HK-2 (cell line): Measurements from ENCODE around the gene USP17L18.
"Not testable (repeated sequence)": the region's sequence is repeated elsewhere in the genome, so short reads cannot be mapped to it uniquely, and the experiment has no call there.

Experiments used
- DNase-seq: peaks from one replicate; pipeline ENCODE4 v3.0.0-alpha.2; 2018; ENCODE audit not compliant: unreplicated experiment

USP17L18 gene, protein sequence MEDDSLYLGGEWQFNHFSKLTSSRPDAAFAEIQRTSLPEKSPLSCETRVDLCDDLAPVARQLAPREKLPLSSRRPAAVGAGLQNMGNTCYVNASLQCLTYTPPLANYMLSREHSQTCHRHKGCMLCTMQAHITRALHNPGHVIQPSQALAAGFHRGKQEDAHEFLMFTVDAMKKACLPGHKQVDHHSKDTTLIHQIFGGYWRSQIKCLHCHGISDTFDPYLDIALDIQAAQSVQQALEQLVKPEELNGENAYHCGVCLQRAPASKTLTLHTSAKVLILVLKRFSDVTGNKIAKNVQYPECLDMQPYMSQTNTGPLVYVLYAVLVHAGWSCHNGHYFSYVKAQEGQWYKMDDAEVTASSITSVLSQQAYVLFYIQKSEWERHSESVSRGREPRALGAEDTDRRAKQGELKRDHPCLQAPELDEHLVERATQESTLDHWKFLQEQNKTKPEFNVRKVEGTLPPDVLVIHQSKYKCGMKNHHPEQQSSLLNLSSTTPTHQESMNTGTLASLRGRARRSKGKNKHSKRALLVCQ

DNA sequence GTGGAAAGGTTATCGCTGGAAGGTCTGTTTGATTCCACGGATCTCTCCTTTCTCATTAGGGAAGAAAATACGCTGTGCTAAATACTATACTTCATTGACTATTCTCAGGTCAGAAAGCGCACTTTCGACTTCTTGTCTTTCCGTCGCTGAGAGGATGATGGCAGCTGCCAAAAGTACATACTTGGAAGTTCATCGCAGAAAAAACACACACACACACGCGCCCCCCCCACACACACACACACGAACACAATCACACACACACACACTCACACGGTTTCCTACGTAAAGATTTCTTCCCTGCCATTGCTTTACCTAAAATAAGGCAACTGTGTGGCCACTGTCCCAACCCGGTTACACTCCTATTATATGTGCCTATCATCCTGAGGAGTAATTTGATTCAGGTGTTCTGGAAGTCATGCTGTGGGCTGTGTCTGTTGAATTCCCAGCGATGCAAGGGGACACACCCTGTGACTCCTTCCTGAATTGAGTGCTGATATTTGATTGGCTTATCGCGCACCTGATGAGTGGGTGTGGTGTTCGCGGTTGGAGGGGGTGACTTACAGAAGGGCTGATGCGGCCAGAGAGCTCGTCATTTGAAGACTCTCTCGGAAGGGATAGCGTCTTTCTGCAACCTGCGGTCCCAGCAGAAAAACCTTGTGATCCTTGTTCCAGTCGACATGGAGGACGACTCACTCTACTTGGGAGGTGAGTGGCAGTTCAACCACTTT is at the start of gene USP17L18:
Gene USP17L18 (plus strand): TSS at position 678 of the 728 bp plus-strand sequence. CDS start 0 bp downstream, at position 678.
- not testable (repeated sequence) for DNase-seq

DNA sequence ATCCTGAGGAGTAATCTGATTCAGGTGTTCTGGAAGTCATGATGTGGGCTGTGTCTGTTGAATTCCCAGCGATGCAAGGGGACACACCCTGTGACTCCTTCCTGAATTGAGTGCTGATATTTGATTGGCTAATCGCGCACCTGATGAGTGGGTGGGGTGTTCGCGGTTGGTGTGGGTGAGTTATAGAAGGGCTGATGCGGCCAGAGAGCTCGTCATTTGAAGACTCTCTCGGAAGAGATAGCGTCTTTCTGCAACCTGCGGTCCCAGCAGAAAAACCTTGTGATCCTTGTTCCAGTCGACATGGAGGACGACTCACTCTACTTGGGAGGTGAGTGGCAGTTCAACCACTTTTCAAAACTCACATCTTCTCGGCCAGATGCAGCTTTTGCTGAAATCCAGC is 38.1 kb upstream of the USP17L18 start, which contains the start of gene USP17L10:
Gene USP17L10 (plus strand): TSS at position 301 of the 400 bp plus-strand sequence. CDS start 0 bp downstream, at position 301.
- DNase-seq: not testable (repeated sequence)

- not testable (repeated sequence) for DNase-seq
Observed at GRCh38 chr4:9214701-9215100, 33.7 kb upstream of the USP17L18 start.

DNA sequence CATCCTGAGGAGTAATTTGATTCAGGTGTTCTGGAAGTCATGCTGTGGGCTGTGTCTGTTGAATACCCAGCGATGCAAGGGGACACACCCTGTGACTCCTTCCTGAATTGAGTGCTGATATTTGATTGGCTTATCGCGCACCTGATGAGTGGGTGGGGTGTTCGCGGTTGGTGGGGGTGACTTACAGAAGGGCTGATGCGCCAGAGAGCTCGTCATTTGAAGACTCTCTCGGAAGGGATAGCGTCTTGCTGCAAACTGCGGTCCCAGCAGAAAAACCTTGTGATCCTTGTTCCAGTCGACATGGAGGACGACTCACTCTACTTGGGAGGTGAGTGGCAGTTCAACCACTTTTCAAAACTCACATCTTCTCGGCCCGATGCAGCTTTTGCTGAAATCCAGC is 33.3 kb upstream of the USP17L18 start, which contains the start of gene USP17L11:
Gene USP17L11 (plus strand): TSS at position 301 of the 400 bp plus-strand sequence. CDS start 0 bp downstream, at position 301.
- DNase-seq: not testable (repeated sequence)

GRCh38 chr4:9219852-9220251 is 28.6 kb upstream of the USP17L18 start, which contains the start of gene USP17L12:
Gene USP17L12, plus strand, starts transcription at chr4:9220152. Its CDS starts 0 bp downstream, at chr4:9220152.
- not testable (repeated sequence) for DNase-seq

DNA sequence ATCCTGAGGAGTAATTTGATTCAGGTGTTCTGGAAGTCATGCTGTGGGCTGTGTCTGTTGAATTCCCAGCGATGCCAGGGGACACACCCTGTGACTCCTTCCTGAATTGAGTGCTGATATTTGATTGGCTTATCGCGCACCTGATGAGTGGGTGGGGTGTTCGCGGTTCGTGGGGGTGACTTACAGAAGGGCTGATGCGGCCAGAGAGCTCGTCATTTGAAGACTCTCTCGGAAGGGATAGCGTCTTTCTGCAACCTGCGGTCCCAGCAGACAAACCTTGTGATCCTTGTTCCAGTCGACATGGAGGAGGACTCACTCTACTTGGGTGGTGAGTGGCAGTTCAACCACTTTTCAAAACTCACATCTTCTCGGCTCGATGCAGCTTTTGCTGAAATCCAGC is 23.8 kb upstream of the USP17L18 start, which contains the start of gene USP17L13:
Gene USP17L13 (plus strand): TSS at position 301 of the 400 bp plus-strand sequence. CDS start 0 bp downstream, at position 301.
- DNase-seq: not testable (repeated sequence)

DNA sequence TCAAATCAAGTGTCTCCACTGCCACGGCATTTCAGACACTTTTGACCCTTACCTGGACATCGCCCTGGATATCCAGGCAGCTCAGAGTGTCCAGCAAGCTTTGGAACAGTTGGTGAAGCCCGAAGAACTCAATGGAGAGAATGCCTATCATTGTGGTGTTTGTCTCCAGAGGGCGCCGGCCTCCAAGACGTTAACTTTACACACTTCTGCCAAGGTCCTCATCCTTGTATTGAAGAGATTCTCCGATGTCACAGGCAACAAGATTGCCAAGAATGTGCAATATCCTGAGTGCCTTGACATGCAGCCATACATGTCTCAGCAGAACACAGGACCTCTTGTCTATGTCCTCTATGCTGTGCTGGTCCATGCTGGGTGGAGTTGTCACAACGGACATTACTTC is 18.2 kb upstream of the USP17L18 start:
- not testable (repeated sequence) for DNase-seq

DNA sequence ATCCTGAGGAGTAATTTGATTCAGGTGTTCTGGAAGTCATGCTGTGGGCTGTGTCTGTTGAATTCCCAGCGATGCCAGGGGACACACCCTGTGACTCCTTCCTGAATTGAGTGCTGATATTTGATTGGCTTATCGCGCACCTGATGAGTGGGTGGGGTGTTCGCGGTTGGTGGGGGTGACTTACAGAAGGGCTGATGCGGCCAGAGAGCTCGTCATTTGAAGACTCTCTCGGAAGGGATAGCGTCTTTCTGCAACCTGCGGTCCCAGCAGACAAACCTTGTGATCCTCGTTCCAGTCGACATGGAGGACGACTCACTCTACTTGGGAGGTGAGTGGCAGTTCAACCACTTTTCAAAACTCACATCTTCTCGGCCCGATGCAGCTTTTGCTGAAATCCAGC is 14.3 kb upstream of the USP17L18 start, which contains the start of gene USP17L15:
Gene USP17L15 (plus strand): TSS at position 301 of the 400 bp plus-strand sequence. CDS start 0 bp downstream, at position 301.
- not testable (repeated sequence) for DNase-seq

- not testable (repeated sequence) for DNase-seq
Observed at GRCh38 chr4:9238461-9238860, 10.0 kb upstream of the USP17L18 start.

DNA sequence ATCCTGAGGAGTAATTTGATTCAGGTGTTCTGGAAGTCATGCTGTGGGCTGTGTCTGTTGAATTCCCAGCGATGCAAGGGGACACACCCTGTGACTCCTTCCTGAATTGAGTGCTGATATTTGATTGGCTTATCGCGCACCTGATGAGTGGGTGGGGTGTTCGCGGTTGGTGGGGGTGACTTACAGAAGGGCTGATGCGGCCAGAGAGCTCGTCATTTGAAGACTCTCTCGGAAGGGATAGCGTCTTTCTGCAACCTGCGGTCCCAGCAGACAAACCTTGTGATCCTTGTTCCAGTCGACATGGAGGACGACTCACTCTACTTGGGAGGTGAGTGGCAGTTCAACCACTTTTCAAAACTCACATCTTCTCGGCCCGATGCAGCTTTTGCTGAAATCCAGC is 4.9 kb upstream of the USP17L18 start, which contains the start of gene USP17L17:
Gene USP17L17 (plus strand): TSS at position 301 of the 400 bp plus-strand sequence. CDS start 0 bp downstream, at position 301.
- not testable (repeated sequence) for DNase-seq

- not testable (repeated sequence) for DNase-seq
Observed at GRCh38 chr4:9253078-9253477, 4.6 kb downstream of the USP17L18 start, which contains the start of gene USP17L19. Gene USP17L19, plus strand, starts transcription at chr4:9253378. Its CDS starts 0 bp downstream, at chr4:9253378.

DNA sequence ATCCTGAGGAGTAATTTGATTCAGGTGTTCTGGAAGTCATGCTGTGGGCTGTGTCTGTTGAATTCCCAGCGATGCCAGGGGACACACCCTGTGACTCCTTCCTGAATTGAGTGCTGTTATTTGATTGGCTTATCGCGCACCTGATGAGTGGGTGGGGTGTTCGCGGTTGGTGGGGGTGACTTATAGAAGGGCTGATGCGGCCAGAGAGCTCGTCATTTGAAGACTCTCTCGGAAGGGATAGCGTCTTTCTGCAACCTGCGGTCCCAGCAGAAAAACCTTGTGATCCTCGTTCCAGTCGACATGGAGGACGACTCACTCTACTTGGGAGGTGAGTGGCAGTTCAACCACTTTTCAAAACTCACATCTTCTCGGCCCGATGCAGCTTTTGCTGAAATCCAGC is 9.4 kb downstream of the USP17L18 start, which contains the start of gene USP17L20:
Gene USP17L20 (plus strand): TSS at position 301 of the 400 bp plus-strand sequence. CDS start 0 bp downstream, at position 301.
- not testable (repeated sequence) for DNase-seq

DNA sequence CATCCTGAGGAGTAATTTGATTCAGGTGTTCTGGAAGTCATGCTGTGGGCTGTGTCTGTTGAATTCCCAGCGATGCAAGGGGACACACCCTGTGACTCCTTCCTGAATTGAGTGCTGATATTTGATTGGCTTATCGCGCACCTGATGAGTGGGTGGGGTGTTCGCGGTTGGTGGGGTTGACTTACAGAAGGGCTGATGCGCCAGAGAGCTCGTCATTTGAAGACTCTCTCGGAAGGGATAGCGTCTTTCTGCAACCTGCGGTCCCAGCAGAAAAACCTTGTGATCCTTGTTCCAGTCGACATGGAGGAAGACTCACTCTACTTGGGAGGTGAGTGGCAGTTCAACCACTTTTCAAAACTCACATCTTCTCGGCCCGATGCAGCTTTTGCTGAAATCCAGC is 14.1 kb downstream of the USP17L18 start, which contains the start of gene USP17L21:
Gene USP17L21 (plus strand): TSS at position 301 of the 400 bp plus-strand sequence. CDS start 0 bp downstream, at position 301.
- not testable (repeated sequence) for DNase-seq

DNA sequence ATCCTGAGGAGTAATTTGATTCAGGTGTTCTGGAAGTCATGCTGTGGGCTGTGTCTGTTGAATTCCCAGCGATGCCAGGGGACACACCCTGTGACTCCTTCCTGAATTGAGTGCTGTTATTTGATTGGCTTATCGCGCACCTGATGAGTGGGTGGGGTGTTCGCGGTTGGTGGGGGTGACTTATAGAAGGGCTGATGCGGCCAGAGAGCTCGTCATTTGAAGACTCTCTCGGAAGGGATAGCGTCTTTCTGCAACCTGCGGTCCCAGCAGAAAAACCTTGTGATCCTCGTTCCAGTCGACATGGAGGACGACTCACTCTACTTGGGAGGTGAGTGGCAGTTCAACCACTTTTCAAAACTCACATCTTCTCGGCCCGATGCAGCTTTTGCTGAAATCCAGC is 18.9 kb downstream of the USP17L18 start, which contains the start of gene USP17L22:
Gene USP17L22 (plus strand): TSS at position 301 of the 400 bp plus-strand sequence. CDS start 0 bp downstream, at position 301.
- not testable (repeated sequence) for DNase-seq

DNA sequence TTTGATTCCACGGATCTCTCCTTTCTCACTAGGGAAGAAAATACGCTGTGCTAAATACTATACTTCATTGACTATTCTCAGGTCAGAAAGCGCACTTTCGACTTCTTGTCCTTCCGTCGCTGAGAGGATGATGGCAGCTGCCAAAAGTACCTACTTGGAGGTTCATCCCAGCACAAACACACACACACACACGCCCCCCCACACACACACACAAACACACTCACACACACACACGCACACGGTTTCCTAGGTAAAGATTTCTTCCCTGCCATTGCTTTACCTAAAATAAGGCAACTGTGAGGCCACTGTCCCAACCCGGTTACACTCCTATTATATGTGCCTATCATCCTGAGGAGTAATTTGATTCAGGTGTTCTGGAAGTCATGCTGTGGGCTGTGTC is 23.3 kb downstream of the USP17L18 start:
- DNase-seq: not testable (repeated sequence)
